Mucosa of stomach (tissue), 1 donor: Measurements from ENCODE around the gene VCY.
"Not testable (repeated sequence)": the region's sequence is repeated elsewhere in the genome, so short reads cannot be mapped to it uniquely, and the experiment has no call there.

ENCODE experiments used
- H3K27me3 ChIP-seq: one replicate; pipeline ENCODE4 v1.7.0; 2013; ENCODE audit warnings: mild to moderate bottlenecking, low read length; ENCODE audit not compliant: control insufficient read depth, insufficient read depth
- H3K36me3 ChIP-seq: one replicate; pipeline ENCODE4 v1.7.0; 2013; ENCODE audit warnings: low read length; ENCODE audit not compliant: control insufficient read depth, insufficient read depth
- H3K4me1 ChIP-seq: one replicate; pipeline ENCODE4 v1.7.0; 2013; ENCODE audit warnings: mild to moderate bottlenecking, low read length; ENCODE audit not compliant: control insufficient read depth, insufficient read depth
- H3K4me3 ChIP-seq: one replicate; pipeline ENCODE4 v1.7.0; 2013; ENCODE audit warnings: low read length
- H3K9ac ChIP-seq: one replicate; pipeline ENCODE4 v1.7.0; 2013; ENCODE audit warnings: mild to moderate bottlenecking, low read length, moderate library complexity
- H3K9me3 ChIP-seq: one replicate; pipeline ENCODE4 v1.7.0; 2013; ENCODE audit warnings: mild to moderate bottlenecking, low read length, moderate library complexity; ENCODE audit not compliant: control insufficient read depth
- donor health status: Pancreatic carcinoma.

The VCY gene

DNA sequence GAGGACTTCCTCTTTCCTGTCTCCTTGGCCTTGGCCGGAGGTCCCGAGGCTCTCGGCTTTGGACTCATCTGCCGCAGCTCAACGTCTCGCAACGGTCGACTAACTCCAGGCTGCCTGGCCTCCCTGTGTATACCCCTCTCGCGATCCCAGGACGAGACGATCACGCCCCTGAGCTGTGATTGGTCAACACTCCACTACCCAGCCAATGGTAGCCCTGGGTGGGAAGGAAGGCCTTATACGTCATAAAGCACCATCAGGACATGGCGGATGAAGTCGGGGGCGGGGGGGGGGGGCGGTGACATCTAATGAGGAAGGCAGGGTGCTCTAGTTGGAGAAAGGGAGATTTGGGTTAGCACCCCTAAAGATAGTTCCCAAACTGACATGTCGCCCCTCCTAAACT is at the start of gene VCY:
Gene VCY (minus strand): TSS at position 101 of the 400 bp plus-strand sequence. CDS start 33 bp downstream, at position 68.
- H3K9ac ChIP-seq, H3K36me3 ChIP-seq, H3K4me3 ChIP-seq, H3K4me1 ChIP-seq, H3K9me3 ChIP-seq, H3K27me3 ChIP-seq: not testable (repeated sequence)

DNA sequence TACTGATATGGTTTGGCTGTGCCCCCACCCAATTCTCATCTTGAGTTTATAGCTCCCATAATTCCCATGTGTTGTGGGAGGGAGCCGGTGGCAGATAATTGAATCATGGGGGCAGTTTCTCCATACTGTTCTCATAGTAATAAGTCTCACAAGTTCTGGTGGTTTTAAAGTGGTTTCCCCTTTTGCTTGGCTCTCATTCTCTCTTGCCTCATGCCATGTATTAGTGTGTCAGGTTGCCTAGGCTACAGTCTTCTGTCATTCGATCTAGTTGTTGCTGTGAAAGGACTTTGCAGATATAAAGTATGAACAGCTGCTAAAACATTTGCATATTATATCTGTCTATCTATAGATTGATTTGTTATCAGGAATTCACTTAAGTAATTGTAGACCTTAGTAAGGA is 44.1 kb upstream of the VCY start:
- not testable (repeated sequence) for H3K4me1 ChIP-seq, H3K4me3 ChIP-seq, H3K9ac ChIP-seq, H3K36me3 ChIP-seq, H3K27me3 ChIP-seq, H3K9me3 ChIP-seq

DNA sequence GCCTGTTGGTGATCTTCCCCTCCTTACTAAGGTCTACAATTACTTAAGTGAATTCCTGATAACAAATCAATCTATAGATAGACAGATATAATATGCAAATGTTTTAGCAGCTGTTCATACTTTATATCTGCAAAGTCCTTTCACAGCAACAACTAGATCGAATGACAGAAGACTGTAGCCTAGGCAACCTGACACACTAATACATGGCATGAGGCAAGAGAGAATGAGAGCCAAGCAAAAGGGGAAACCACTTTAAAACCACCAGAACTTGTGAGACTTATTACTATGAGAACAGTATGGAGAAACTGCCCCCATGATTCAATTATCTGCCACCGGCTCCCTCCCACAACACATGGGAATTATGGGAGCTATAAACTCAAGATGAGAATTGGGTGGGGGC is 25.6 kb upstream of the VCY start:
- H3K4me3 ChIP-seq, H3K9ac ChIP-seq, H3K36me3 ChIP-seq, H3K4me1 ChIP-seq, H3K27me3 ChIP-seq, H3K9me3 ChIP-seq: not testable (repeated sequence)

DNA sequence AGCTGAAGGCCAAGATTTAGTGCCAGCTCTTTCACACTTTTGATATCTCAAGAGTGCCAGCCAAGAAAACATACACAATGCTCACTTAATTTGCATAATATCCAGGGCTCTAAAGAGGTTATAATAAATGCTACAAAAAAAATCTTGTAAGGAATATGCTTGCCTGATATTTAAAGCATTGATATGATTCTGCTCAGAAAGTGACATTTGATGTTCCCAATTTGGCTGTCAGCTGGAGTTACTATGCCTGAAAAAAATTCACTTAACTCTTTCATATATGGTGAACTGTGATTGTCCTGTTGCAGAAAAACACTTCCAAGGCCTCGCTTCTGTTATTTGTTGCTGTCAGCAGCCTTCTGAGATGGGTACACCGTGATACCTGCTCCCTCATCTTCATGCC is 43.9 kb downstream of the VCY start:
- H3K9me3 ChIP-seq, H3K27me3 ChIP-seq, H3K9ac ChIP-seq, H3K36me3 ChIP-seq, H3K4me1 ChIP-seq, H3K4me3 ChIP-seq: not testable (repeated sequence)
